ENCODE data around the gene LRRD1. TPM values are rescaled to one million over a fixed set of nuclear protein-coding genes. Genes with fewer than 3 reads are reported as not detected.

LRRD1 gene
- total and polyA plus RNA-seq, 9 of the 15 experiments (the other 6 are each of a cell fraction or from before 2014, with no cell fraction given), result 0.07 to 0.15 TPM; not detected in 7

DNA sequence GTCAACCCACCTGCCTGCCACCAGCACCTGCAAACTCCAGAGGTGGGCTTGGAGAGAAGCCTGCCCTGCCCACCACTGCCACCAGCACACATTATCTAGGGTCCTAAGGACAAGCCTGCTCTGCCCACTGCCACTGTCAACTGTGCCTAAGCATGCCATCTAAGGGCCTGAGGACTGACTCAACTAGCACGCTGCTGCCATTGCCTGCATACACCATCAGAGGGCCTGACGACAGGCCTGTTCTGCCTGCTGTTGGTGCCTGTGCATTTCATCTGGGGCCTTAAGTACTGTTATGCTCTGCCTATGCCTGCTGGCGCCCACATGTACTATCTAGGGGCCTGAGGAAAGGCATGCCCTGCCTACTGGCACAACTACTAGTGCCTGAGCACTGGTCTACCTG is 27.0 kb upstream of the LRRD1 start:
- Histone ChIP-seq H4K20me1 (replicated peaks; ENCODE audit: control insufficient read depth, insufficient read depth, low read length) (no peaks in the 10 kb centered on the region), H3K9me1 (ENCODE audit: control insufficient read depth, insufficient read depth, low read length) (no peaks in the 10 kb centered on the region), H3K4me2 (ENCODE audit: insufficient read depth, low read length) (no peak overlapping the region), H3K79me2 (ENCODE audit: control insufficient read depth, insufficient read depth, low read length) (peaks cover 12% of the 10 kb centered on the region; the same call in 1 of the 3 replicates), H2AFZ (ENCODE audit: low read depth, low read length) (no peak overlapping the region), H3K9ac (ENCODE audit: insufficient read depth in 1 of 2, low read depth in 2 of 2, low read length in 2 of 2) (no peak overlapping the region; a peak in 1 of 4 replicates), H3K9me3 (replicated peaks; ENCODE audit: control insufficient read depth, insufficient read depth, low read depth, low read length) (peaks cover 8% of the 10 kb centered on the region), H3K4me3 (no peak overlapping the region), H3K4me1 (replicated peaks in 1 of 2; ENCODE audit: control insufficient read depth in 2 of 2, insufficient read depth in 2 of 2, low read length in 2 of 2) (no peaks in the 10 kb centered on the region), H3K36me3 (ENCODE audit: control insufficient read depth, insufficient read depth, low read length) (peaks cover 87% of the 10 kb centered on the region), H3K27me3 (ENCODE audit: control insufficient read depth in 2 of 2, insufficient read depth in 2 of 2, low read length in 2 of 2) (no peaks in the 10 kb centered on the region), H3K27ac (ENCODE audit: extremely low read depth, low read depth, low read length) (no peak overlapping the region)
- no TSS peak for BruUV-seq (replicated peaks)
- FAIRE-seq (no peak), ATAC-seq (no peak), DNase-seq (ENCODE audit: extremely low read depth in 1 of 4, low spot score in 3 of 4) (no peak)
- intact Hi-C loops (cut with micrococcal nuclease), result no loop called here
- ChIA-PET POLR2A (interaction anchor here (0.6 kb wide), 1 partner anchor 241 kb away, joined by 3 read pairs; the partner anchor contains the start of gene GATAD1), CTCF (ENCODE audit: low intra/inter-chr PET ratio) (no interaction called here)
- in situ Hi-C loops (cut with MboI), result no loop called here
- TF ChIP-seq HDAC2 (IDR thresholded peaks at IDR 0.05), result no peak
- 97% methylated on average over 3 of the region's 3 CpGs for WGBS (ENCODE audit: insufficient coverage, low coverage, missing lambda C conversion rate)

DNA sequence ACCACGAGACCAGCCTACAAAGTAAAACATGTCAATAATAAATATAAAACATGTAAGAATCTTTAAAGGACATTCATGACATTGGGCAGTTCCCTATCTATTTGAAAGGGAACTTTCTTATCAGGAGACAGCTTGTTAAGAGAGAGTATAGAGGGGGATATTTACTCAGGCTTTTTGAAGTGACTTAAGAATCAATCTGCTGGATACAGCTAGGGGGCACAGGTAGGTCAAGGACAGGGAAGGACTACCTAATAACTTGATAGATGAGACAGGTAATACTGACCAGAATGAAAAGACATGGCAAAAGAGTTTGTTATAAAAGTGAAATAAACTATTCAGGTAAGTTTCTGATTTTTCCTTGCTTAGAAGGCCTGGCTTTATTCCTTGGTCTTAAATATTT is 21.8 kb upstream of the LRRD1 start:
- intact Hi-C loops (cut with micrococcal nuclease) (no loop called here), in situ Hi-C loops (cut with MboI) (no loop called here)
- TF ChIP-seq ZBTB17 (CRISPR knock-in tag; IDR thresholded peaks at IDR 0.05) (no peak), BRD4 (IDR thresholded peaks at IDR 0.05) (no peak), RB1 (IDR thresholded peaks at IDR 0.05; ENCODE audit: low read depth) (no peak), KLF10 (CRISPR knock-in tag; IDR thresholded peaks at IDR 0.05) (no peak), ZNF324 (CRISPR knock-in tag; IDR thresholded peaks at IDR 0.05) (no peak), CAMTA2 (CRISPR knock-in tag; conservative IDR thresholded peaks at IDR 0.05) (no peak), ATF7 (IDR thresholded peaks at IDR 0.05) (no peak), HMGN3 (IDR thresholded peaks at IDR 0.05; ENCODE audit: borderline replicate concordance, extremely low read depth, insufficient read length, low read depth, low read length) (no peak), CCAR2 (IDR thresholded peaks at IDR 0.05; ENCODE audit: low read depth, low read length) (no peak), MECOM (CRISPR knock-in tag; IDR thresholded peaks at IDR 0.05) (no peak)
- TF ChIP-seq, protein P1, sequence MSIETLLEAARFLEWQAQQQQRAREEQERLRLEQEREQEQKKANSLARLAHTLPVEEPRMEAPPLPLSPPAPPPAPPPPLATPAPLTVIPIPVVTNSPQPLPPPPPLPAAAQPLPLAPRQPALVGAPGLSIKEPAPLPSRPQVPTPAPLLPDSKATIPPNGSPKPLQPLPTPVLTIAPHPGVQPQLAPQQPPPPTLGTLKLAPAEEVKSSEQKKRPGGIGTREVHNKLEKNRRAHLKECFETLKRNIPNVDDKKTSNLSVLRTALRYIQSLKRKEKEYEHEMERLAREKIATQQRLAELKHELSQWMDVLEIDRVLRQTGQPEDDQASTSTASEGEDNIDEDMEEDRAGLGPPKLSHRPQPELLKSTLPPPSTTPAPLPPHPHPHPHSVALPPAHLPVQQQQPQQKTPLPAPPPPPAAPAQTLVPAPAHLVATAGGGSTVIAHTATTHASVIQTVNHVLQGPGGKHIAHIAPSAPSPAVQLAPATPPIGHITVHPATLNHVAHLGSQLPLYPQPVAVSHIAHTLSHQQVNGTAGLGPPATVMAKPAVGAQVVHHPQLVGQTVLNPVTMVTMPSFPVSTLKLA (conservative IDR thresholded peaks at IDR 0.05), result no peak
- no peak overlapping the region for H3K4me3 ChIP-seq
- DNase-seq (ENCODE audit: extremely low read depth in 1 of 4, low spot score in 3 of 4), result peak in 2 of 4 experiments; percentile 46 to 51
- H3K36me3 ChIP-seq (ENCODE audit: control insufficient read depth, insufficient read depth, low read length), result peaks cover 77% of the 10 kb centered on the region
- ATAC-seq, result 0 out of 3 replicates have a peak, but pooled peaks have one; percentile 40
- no peak overlapping the region for H3K4me2 ChIP-seq (ENCODE audit: insufficient read depth, low read length)
- H2AFZ ChIP-seq (ENCODE audit: low read depth, low read length), result no peak overlapping the region
- H3K79me2 ChIP-seq (ENCODE audit: control insufficient read depth, insufficient read depth, low read length), result no peaks in the 10 kb centered on the region
- H3K9ac ChIP-seq (ENCODE audit: insufficient read depth in 1 of 2, low read depth in 2 of 2, low read length in 2 of 2), result no peak overlapping the region
- H3K9me1 ChIP-seq (ENCODE audit: control insufficient read depth, insufficient read depth, low read length), result no peaks in the 10 kb centered on the region
- no TSS peak for BruUV-seq (replicated peaks)
- 88% methylated on average over 1 of the region's 1 CpG for WGBS (ENCODE audit: insufficient coverage, low coverage, missing lambda C conversion rate)
- H3K27ac ChIP-seq (ENCODE audit: extremely low read depth, low read depth, low read length), result no peak overlapping the region
- CTCF ChIA-PET (ENCODE audit: low intra/inter-chr PET ratio), result interaction anchor here (0.6 kb wide), 1 partner anchor 566 kb away, joined by 9 read pairs; no protein-coding TSS in a partner anchor
- no peaks in the 10 kb centered on the region for H3K27me3 ChIP-seq (ENCODE audit: control insufficient read depth in 2 of 2, insufficient read depth in 2 of 2, low read length in 2 of 2)
- no peaks in the 10 kb centered on the region for H3K9me3 ChIP-seq (replicated peaks; ENCODE audit: control insufficient read depth, insufficient read depth, low read depth, low read length)
- POLR2A ChIA-PET, result no interaction called here
- no peaks in the 10 kb centered on the region for H3K4me1 ChIP-seq (replicated peaks in 1 of 2; ENCODE audit: control insufficient read depth in 2 of 2, insufficient read depth in 2 of 2, low read length in 2 of 2)
- FAIRE-seq, result no peak
- no peaks in the 10 kb centered on the region for H4K20me1 ChIP-seq (replicated peaks; ENCODE audit: control insufficient read depth, insufficient read depth, low read length)

Measured in K562 (cell line).